Mucosa of descending colon (tissue), 3 donors: ENCODE results near the gene SGPP2. TPM values are rescaled to one million over a fixed set of nuclear protein-coding genes. Genes with fewer than 3 reads are reported as not detected.

Experiments used
- ATAC-seq: fragments of 200-7000 bp; cut with Tn5 transposase; one replicate; pipeline ENCODE4 v1.9.1; 2020; ENCODE audit warnings: mild to moderate bottlenecking, moderate library complexity
- DNase-seq, 3 donors: peaks; one replicate each; pipeline ENCODE4 v3.0.0-alpha.2; 2020
- H3K36me3 ChIP-seq: fragments of 200-600 bp; one replicate; pipeline ENCODE4 v1.8.0; 2021; ENCODE audit warnings: low read depth, mild to moderate bottlenecking
- H3K4me1 ChIP-seq: fragments of 200-600 bp; one replicate; pipeline ENCODE4 v1.8.0; 2021; ENCODE audit warnings: low read depth, mild to moderate bottlenecking
- H3K4me3 ChIP-seq: fragments of 200-600 bp; one replicate; pipeline ENCODE4 v1.8.0; 2021; ENCODE audit warnings: mild to moderate bottlenecking
- H3K9me3 ChIP-seq: fragments of 200-600 bp; one replicate; pipeline ENCODE4 v1.8.0; 2021; ENCODE audit warnings: mild to moderate bottlenecking
- CTCF ChIP-seq: fragments of 200-600 bp; IDR thresholded peaks from one replicate; pipeline ENCODE4 v1.8.0; 2022; ENCODE audit warnings: antibody characterized with exemption, mild to moderate bottlenecking
- intact Hi-C, 2 donors: fragments of 100-400 bp; cut with DNase I in 1 of 2; cut with micrococcal nuclease in 1 of 2; formaldehyde crosslinking; loops; one replicate each; pipeline versions ENCODE4 v1.11.0 to v1.11.1; 2022; cut with DNase I, micrococcal nuclease
- total RNA-seq, 3 donors: library from RNA; stranded (reverse); fragmentation: NEBNext Ultra II Directional in 2 of 3; extraction: Animal tissue kit (Norgen Biotek cat#: 25700) in 2 of 3; gene quantifications; one replicate each; pipeline versions ENCODE4 v1.2.1 to v1.2.4, GENCODE V29; 2021 to 2023
- donor health status: DM: no; HTN: no; CAD: no; lungs with moderate emphysema.
- donor health status: DM: no; HTN: no; CAD: no.
- donor health status: DM: no; HTN: yes; CAD: no.

Gene SGPP2
- total RNA-seq, 3 donors from 2014 or later: 31.3 to 101 (median 75.2) TPM

DNA sequence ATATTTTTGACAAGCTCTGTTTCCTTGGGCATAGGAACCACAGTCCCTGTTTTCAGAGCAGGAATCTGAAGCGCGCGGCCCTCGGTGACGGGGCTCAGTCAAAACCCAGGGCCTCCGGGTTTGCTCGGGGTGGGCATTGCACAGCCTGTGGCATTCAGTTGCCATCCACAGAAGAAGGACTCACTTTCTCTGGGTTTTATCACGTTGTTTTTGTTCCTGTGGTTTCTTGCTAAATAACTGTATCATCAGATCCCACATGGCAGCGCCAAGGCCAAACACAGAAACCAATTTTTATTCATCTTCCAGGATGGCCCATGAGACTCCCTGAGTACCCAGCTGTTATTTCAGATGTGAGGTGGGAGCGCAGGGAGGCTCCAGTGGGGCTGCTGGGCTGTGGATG, 35.6 kb downstream of the SGPP2 start:
- DNase-seq (no peak), ATAC-seq (no peak)
- no peak for TF ChIP-seq CTCF
- no peak overlapping the region for H3K4me3 ChIP-seq
- no peaks in the 10 kb centered on the region for H3K9me3 ChIP-seq
- H3K4me1 ChIP-seq: no peaks in the 10 kb centered on the region
- intact Hi-C loops: no loop called here
- H3K36me3 ChIP-seq: no peaks in the 10 kb centered on the region

DNA sequence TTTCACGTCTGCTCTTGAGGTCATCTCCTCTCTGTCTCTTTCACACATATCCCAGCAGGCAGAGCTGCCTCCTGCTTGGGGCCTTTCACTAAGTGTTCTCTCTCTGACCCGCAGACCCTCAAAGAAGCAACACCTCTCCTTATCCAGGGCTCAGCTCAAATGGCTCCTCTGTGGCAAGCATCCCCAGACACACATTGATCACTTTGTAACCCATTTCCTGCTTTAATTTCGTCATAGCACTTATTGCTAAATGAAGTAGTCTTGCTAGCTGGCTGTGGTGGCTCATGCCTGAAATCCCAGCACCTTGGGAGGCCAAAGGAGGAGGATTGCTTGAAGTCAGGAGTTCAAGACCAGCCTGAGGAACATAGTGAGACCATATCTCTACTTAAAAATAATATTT, 41.4 kb downstream of the SGPP2 start:
- H3K36me3 ChIP-seq: no peaks in the 10 kb centered on the region
- TF ChIP-seq CTCF: no peak
- intact Hi-C loops: no loop called here
- no peaks in the 10 kb centered on the region for H3K4me1 ChIP-seq
- no peak overlapping the region for H3K4me3 ChIP-seq
- ATAC-seq: no peak
- no peaks in the 10 kb centered on the region for H3K9me3 ChIP-seq
- DNase-seq: no peak

DNA sequence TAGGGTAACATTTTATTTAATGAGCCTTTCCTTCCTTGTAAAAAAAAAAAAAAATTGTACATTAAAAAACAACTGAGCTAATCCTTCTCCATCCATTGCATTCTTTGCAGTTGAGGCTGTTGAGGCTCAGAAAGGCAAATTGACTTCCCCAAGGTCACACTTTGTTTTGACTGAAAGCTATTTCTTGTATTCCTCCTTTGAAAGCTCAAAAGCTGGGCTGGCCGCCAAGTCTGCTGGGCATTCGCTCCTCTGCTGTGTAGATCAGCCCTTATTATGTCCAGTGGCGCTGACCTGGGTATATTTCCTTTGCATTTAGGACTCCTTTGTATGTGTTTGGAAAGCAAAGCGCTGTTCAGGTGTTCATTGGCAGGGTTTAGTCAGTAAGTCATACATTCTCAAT, 44.0 kb downstream of the SGPP2 start:
- ATAC-seq: no peak
- no peaks in the 10 kb centered on the region for H3K4me1 ChIP-seq

GRCh38 chr2:222470802-222471468, 46.6 kb downstream of the SGPP2 start:
- DNase-seq (no peak), ATAC-seq (no peak)
- Histone ChIP-seq H3K9me3 (no peaks in the 10 kb centered on the region), H3K36me3 (no peaks in the 10 kb centered on the region), H3K4me1 (no peaks in the 10 kb centered on the region), H3K4me3 (no peak overlapping the region)
- intact Hi-C loops: no loop called here
- no peak for TF ChIP-seq CTCF

More for the DNA sequence above, 44.0 kb downstream of the SGPP2 start:
- Histone ChIP-seq H3K4me3 (no peak overlapping the region), H3K36me3 (no peaks in the 10 kb centered on the region), H3K9me3 (no peaks in the 10 kb centered on the region)
- DNase-seq: peak in 1 of 3 donors; percentile 16
- intact Hi-C loops: no loop called here
- TF ChIP-seq CTCF: no peak

DNA sequence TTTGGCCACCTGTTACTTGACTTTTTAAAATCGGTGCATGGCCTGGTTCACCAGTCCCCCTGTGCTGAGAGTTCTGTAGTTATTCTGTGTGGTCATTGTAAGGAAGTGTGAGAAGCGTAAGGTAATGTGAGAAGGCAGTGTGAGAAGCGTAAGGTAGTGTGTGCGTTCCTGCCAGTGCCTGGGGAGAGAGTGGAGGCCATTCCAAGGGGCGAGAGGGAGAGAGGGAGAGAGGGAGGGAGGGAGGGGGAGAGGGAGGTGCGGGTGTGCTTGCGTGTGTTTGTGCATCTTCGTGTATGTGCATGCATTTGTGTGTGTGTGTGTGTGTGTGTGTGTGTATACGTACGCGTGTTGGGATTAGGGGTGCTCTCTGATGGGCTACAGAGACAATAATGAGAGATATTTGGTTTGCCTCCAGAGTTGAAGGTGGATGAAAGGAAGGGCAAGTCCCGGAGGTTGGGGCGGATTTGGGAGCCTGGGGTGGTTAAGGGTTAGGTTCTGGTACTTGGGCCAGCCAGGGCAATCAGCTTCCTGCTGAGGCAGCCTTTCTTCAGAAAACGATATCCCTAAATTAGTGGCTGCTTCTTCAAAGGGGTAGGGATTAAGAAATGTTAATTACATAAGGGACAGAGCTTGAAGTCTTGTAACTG, 53.7 kb downstream of the SGPP2 start:
- ATAC-seq: no peak
- intact Hi-C loops: no loop called here
- no peak for DNase-seq
- TF ChIP-seq CTCF: no peak
- no peak overlapping the region for H3K4me3 ChIP-seq
- no peaks in the 10 kb centered on the region for H3K9me3 ChIP-seq
- H3K4me1 ChIP-seq: no peaks in the 10 kb centered on the region
- H3K36me3 ChIP-seq: no peaks in the 10 kb centered on the region
